Measurements from ENCODE around the gene COG5.

- TF ChIP-seq CTCF (IDR thresholded peaks at IDR 0.05 in 4 of 5, conservative IDR thresholded peaks at IDR 0.05 in 1 of 5) (no peak), POLR2A (IDR thresholded peaks at IDR 0.05) (no peak)
Measured at GRCh38 chr7:107600816-107601215, 37.1 kb upstream of the COG5 start.
